Gastroesophageal sphincter (tissue), 3 donors: ENCODE data around the gene KNCN.

ENCODE experiments used
- POLR2A ChIP-seq, 2 donors: fragments of 450-650 bp; IDR thresholded peaks; one replicate each; pipeline ENCODE4 v1.6.1; 2017; ENCODE audit warnings: antibody characterized with exemption in 2 of 2, mild to moderate bottlenecking in 2 of 2, moderate library complexity in 1 of 2
- POLR2AphosphoS5 ChIP-seq: sonication (generic); formaldehyde crosslinking; IDR thresholded peaks from one replicate; pipeline ENCODE4 v1.6.1; 2017; ENCODE audit warnings: antibody characterized with exemption
- TF ChIP-seq, protein P1 (sequence below), 4 experiments: fragments of 200-600 bp in 2 of 4; fragments of 450-650 bp in 2 of 4; sonication (generic) in 1 of 4; IDR thresholded peaks; one replicate each; pipeline ENCODE4 v1.5.1; 2017 to 2019; ENCODE audit warnings: antibody characterized with exemption in 4 of 4, mild to moderate bottlenecking in 2 of 4, moderate library complexity in 2 of 4

DNA sequence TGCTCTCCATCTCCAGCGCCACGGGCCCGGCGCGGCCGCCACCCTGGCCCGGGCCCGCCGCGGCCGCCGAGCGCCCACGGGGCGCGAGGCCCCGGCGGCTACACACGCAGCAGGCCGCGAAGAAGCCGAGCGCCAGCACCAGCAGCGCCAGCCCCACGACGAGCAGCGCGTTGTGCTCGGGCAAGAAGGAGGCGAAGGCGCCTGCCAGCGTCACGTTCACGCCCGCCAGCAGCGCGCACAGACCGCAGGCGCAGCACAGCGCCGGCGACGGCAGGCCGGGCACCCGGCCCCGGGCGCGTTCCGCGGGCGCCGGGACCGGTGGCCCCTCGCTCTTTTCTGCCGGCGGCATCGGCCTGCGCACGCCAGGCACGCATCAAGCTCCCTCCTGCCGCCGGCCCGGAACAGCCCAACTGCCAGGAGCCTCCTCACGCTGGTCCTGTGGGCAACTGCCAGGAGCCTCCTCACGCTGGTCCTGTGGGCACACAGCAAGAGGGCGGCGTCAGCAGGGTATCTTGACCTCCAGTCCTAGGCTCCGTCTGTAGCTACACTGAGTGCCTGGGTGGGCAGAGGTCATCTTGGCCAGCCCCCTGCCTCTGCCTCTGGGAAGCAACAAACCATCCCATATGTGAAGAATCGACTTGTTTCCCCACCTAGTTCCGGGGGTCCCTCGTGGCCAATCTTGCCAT, 18.1 kb downstream of the KNCN start:
- TF ChIP-seq, protein P1, sequence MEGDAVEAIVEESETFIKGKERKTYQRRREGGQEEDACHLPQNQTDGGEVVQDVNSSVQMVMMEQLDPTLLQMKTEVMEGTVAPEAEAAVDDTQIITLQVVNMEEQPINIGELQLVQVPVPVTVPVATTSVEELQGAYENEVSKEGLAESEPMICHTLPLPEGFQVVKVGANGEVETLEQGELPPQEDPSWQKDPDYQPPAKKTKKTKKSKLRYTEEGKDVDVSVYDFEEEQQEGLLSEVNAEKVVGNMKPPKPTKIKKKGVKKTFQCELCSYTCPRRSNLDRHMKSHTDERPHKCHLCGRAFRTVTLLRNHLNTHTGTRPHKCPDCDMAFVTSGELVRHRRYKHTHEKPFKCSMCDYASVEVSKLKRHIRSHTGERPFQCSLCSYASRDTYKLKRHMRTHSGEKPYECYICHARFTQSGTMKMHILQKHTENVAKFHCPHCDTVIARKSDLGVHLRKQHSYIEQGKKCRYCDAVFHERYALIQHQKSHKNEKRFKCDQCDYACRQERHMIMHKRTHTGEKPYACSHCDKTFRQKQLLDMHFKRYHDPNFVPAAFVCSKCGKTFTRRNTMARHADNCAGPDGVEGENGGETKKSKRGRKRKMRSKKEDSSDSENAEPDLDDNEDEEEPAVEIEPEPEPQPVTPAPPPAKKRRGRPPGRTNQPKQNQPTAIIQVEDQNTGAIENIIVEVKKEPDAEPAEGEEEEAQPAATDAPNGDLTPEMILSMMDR (IDR thresholded peaks at IDR 0.05), result no peak
- TF ChIP-seq POLR2AphosphoS5 (no peak), POLR2A (IDR thresholded peaks at IDR 0.05) (no peak)
